Astrocyte (in vitro differentiated cells and primary cell): ENCODE data around the gene RMRP. TPM values are rescaled to one million over a fixed set of nuclear protein-coding genes. Genes with fewer than 3 reads are reported as not detected.
"Not testable (repeated sequence)": the region's sequence is repeated elsewhere in the genome, so short reads cannot be mapped to it uniquely, and the experiment has no call there.

Experiments used
- DNase-seq: peaks from one replicate; pipeline ENCODE4 v3.0.0-alpha.2; 2010; ENCODE audit warnings: low read depth
- FAIRE-seq: peaks from 2 replicates; lab custom pipeline; 2011; peaks lifted over from hg19 to GRCh38; lab: Jason Lieb, UNC
- H2AFZ ChIP-seq: 2 replicates; pipeline ENCODE4 v1.6.0; 2012; ENCODE audit warnings: low read depth, low read length, inconsistent platforms
- H3K27ac ChIP-seq: 2 replicates; pipeline ENCODE4 v1.5.1; 2011; ENCODE audit warnings: low read depth, low read length, inconsistent platforms
- H3K27me3 ChIP-seq: 2 replicates; pipeline ENCODE4 v1.6.0; 2011; ENCODE audit warnings: low read length, inconsistent platforms; ENCODE audit not compliant: insufficient read depth
- H3K36me3 ChIP-seq: 2 replicates; pipeline ENCODE4 v1.5.1; 2011; ENCODE audit warnings: low read length, inconsistent platforms; ENCODE audit not compliant: insufficient read depth
- H3K4me1 ChIP-seq: 2 replicates; pipeline ENCODE4 v1.5.1; 2011; ENCODE audit warnings: low read length, inconsistent platforms; ENCODE audit not compliant: insufficient read depth
- H3K4me2 ChIP-seq: 2 replicates; pipeline ENCODE4 v1.6.0; 2012; ENCODE audit warnings: low read length, inconsistent platforms
- H3K4me3 ChIP-seq: 2 replicates; pipeline ENCODE4 v1.5.1; 2011; ENCODE audit warnings: low read depth, mild to moderate bottlenecking, low read length, inconsistent platforms; ENCODE audit not compliant: insufficient read depth
- H3K79me2 ChIP-seq: 2 replicates; pipeline ENCODE4 v1.6.0; 2012; ENCODE audit warnings: mild to moderate bottlenecking, low read length, inconsistent platforms; ENCODE audit not compliant: insufficient read depth
- H3K9ac ChIP-seq: 2 replicates; pipeline ENCODE4 v1.6.0; 2012; ENCODE audit warnings: mild to moderate bottlenecking, low read length, inconsistent platforms
- H3K9me3 ChIP-seq: 2 replicates; pipeline ENCODE4 v1.5.1; 2012; ENCODE audit warnings: low read depth, mild to moderate bottlenecking, low read length, inconsistent platforms; ENCODE audit not compliant: insufficient read depth
- H4K20me1 ChIP-seq: 2 replicates; pipeline ENCODE4 v1.6.0; 2012; ENCODE audit warnings: low read length, inconsistent platforms; ENCODE audit not compliant: insufficient read depth
- H3K27ac Mint-ChIP-seq: one replicate; pipeline ENCODE4 v1.8.0; 2021; ENCODE audit warnings: mild to moderate bottlenecking, mixed read lengths; ENCODE audit not compliant: unreplicated experiment
- H3K27me3 Mint-ChIP-seq: one replicate; pipeline ENCODE4 v1.8.0; 2021; ENCODE audit warnings: low read depth, mixed read lengths; ENCODE audit not compliant: unreplicated experiment
- H3K36me3 Mint-ChIP-seq: one replicate; pipeline ENCODE4 v1.8.0; 2021; ENCODE audit warnings: low read depth, mixed read lengths; ENCODE audit not compliant: unreplicated experiment
- H3K4me1 Mint-ChIP-seq: one replicate; pipeline ENCODE4 v1.8.0; 2021; ENCODE audit warnings: low read depth, mixed read lengths; ENCODE audit not compliant: unreplicated experiment
- H3K4me3 Mint-ChIP-seq: one replicate; pipeline ENCODE4 v1.8.0; 2021; ENCODE audit warnings: mild to moderate bottlenecking, moderate library complexity, mixed read lengths; ENCODE audit not compliant: unreplicated experiment
- H3K9me3 Mint-ChIP-seq: one replicate; pipeline ENCODE4 v1.8.0; 2021; ENCODE audit warnings: mild to moderate bottlenecking, mixed read lengths; ENCODE audit not compliant: unreplicated experiment
- CTCF ChIP-seq: IDR thresholded peaks from 2 replicates; pipeline ENCODE4 v1.5.1; 2011; ENCODE audit warnings: low read depth, mild to moderate bottlenecking, inconsistent platforms, low read length, moderate library complexity; ENCODE audit not compliant: insufficient read depth
- EZH2 ChIP-seq: IDR thresholded peaks from 2 replicates; pipeline ENCODE4 v1.6.1; 2012; ENCODE audit warnings: mild to moderate bottlenecking, low read length, inconsistent platforms; ENCODE audit not compliant: insufficient read depth
- total RNA-seq: library from RNA; stranded (reverse); gene quantifications from 2 replicates; pipeline ENCODE4 v1.2.1, GENCODE V29; 2021

Gene RMRP
- total RNA-seq, 1 donor from 2014 or later: 13,402 TPM

GRCh38 chr9:35638751-35639150 is 19.1 kb downstream of the RMRP start:
- not testable (repeated sequence) for H3K4me3 ChIP-seq, H3K9ac ChIP-seq, H2AFZ ChIP-seq, H3K4me2 ChIP-seq, H3K36me3 ChIP-seq, H3K27ac Mint-ChIP-seq, H3K4me1 ChIP-seq, H3K27me3 ChIP-seq, H3K4me1 Mint-ChIP-seq, H4K20me1 ChIP-seq, H3K4me3 Mint-ChIP-seq, H3K9me3 ChIP-seq, H3K9me3 Mint-ChIP-seq, H3K27ac ChIP-seq, H3K36me3 Mint-ChIP-seq, H3K79me2 ChIP-seq, H3K27me3 Mint-ChIP-seq, FAIRE-seq, DNase-seq

- H3K4me1 ChIP-seq, H3K4me2 ChIP-seq, H3K9me3 Mint-ChIP-seq, FAIRE-seq, H3K4me3 ChIP-seq, H3K36me3 Mint-ChIP-seq, H2AFZ ChIP-seq, H3K9ac ChIP-seq, H3K4me3 Mint-ChIP-seq, DNase-seq, H3K4me1 Mint-ChIP-seq, H3K36me3 ChIP-seq, H3K27me3 Mint-ChIP-seq, H3K79me2 ChIP-seq, H3K27ac ChIP-seq, H3K9me3 ChIP-seq, H3K27me3 ChIP-seq, H4K20me1 ChIP-seq, H3K27ac Mint-ChIP-seq: not testable (repeated sequence)
Measured at GRCh38 chr9:35637427-35637955, 20.3 kb downstream of the RMRP start.

DNA sequence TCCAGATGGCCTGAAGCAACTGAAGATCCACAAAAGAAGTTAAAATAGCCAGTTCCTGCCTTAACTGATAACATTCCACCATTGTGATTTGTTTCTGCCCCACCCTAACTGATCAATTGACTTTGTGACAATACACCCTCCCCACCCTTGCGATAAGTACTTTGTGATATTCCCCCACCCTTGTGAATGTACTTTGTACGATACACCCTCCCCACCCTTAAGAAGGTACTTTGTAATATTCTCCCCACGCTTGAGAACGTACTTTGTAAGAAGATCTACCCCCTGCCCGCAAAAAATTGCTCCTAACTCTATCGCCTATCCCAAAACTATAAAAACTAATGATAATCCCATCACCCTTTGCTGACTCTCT is 21.0 kb downstream of the RMRP start:
- not testable (repeated sequence) for H3K9ac ChIP-seq, H3K27ac Mint-ChIP-seq, H3K36me3 ChIP-seq, DNase-seq, H4K20me1 ChIP-seq, H3K27me3 ChIP-seq, FAIRE-seq, H3K4me1 ChIP-seq, H3K9me3 Mint-ChIP-seq, H2AFZ ChIP-seq, H3K4me3 ChIP-seq, H3K27ac ChIP-seq, H3K27me3 Mint-ChIP-seq, H3K4me3 Mint-ChIP-seq, H3K9me3 ChIP-seq, H3K79me2 ChIP-seq, H3K4me2 ChIP-seq, H3K36me3 Mint-ChIP-seq, H3K4me1 Mint-ChIP-seq

DNA sequence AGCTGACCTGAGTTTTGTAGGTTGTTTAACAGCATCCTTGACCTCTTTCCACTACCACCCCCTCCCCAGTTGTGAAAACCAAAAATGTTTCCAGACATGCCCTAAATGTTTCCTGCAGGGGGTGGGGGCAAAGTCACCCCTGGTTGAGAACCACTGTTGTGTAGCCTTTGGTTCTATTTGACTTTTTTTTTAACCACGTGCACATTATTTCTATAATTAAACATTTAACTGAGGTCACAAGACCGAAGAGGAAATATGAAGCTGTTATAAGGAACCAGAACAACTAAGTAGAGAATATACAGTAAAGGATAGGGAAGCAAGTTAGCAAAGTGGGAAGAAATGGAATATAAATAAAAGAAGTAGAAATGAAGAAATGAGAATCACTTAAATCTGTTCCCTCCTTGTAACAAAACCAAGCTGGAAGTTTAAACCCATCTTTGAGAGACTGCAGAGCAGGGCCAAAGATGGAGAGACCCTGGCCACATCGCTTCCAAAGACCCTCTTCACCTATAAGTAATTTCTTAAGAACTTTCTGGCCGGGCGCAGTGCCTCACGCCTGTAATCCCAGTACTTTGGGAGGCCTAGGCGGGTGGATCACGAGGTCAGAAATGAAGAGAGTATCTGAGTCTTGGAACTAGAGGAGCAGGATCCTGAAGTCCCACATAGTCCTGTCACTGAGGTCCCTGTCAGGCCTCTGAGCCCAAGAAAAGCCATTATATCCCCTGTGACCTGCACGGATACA is 21.5 kb downstream of the RMRP start:
- TF ChIP-seq CTCF: no peak
- TF ChIP-seq EZH2: no peak
- H3K4me1 ChIP-seq: no peaks in the 10 kb centered on the region
- Mint-ChIP-seq H3K4me1 (peaks cover 7% of the 10 kb centered on the region), H3K27ac (no peak overlapping the region), H3K4me3 (no peak overlapping the region), H3K36me3 (peaks cover 6% of the 10 kb centered on the region), H3K27me3 (no peaks in the 10 kb centered on the region), H3K9me3 (peaks cover 3% of the 10 kb centered on the region)
- no peak overlapping the region for H3K27ac ChIP-seq
- H4K20me1 ChIP-seq: no peaks in the 10 kb centered on the region
- DNase-seq (no peak), FAIRE-seq (no peak)
- no peak overlapping the region for H3K4me2 ChIP-seq
- no peaks in the 10 kb centered on the region for H3K79me2 ChIP-seq
- H3K9ac ChIP-seq: no peak overlapping the region
- H3K9me3 ChIP-seq: no peaks in the 10 kb centered on the region
- no peak overlapping the region for H2AFZ ChIP-seq
- no peak overlapping the region for H3K4me3 ChIP-seq
- H3K27me3 ChIP-seq: no peaks in the 10 kb centered on the region
- H3K36me3 ChIP-seq: no peaks in the 10 kb centered on the region
